ENCODE data around the gene FBLN1.

The FBLN1 gene

DNA sequence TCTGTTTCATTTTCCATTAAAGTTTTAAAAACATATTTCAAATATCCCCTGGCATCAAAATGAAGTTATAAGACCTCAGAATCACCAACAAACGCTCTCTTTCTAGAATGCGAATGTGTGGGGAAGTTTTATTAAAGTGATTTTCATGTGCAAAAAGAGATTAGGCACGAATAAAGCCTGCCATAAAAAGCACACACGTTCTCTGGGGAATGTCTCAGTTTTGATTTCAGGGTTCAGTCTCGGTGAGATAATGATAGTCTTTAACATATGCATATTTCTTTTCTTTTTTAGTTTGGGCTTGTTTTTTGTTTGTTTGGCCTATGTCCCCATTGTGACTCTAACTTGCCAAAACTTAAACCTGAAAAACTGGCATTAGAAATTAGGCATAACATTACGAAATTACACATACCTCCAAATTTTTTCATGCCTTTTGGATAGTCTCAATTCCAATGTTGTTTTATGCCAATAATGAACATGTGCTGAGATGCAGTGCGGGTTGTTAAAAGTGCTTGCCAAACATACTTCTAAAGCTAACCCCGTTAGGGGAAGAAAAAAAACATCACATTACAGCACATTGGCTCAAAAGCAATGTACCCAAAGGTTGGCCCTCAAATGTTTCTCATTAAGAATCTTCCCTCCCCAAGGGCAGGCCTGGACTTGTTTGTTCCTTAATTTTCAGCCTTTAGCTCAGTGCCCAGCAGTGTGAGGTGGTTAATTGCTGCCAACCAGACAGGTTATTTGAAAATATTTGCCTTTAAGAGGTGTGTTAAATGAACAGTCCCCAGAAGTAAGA, 33.2 kb upstream of the FBLN1 start:
- in situ Hi-C loops (cut with MboI; ENCODE audit: low sequenced_read_pairs, unreplicated experiment), result no loop called here
- DNase-seq (ENCODE audit: low spot score), result no peak
- no peak for TF ChIP-seq CTCF (IDR thresholded peaks at IDR 0.05; ENCODE audit: borderline replicate concordance, control extremely low read depth, extremely low read depth, insufficient read depth, missing control alignments)

DNA sequence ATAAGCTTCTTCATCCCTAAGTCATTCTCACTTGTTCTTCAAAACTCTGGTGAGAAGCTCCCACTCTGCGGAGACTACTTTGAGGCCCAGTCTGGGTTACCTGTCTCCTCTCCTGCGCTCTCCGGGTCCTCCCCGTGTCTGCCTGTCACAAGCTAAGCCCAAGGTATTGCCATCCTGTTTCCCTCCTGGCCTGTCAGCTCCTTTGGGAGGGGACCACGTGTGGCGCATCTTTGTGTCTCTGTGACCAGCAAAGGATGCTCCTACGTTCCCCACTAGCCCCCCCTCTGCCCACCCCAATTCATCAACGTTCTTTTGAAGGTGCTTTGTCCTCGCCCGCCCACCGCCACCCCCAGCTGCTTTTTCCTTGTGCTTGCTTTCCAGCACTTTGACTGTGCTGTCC, 31.8 kb upstream of the FBLN1 start:
- in situ Hi-C loops (cut with MboI; ENCODE audit: low sequenced_read_pairs, unreplicated experiment), result no loop called here
- no peak for TF ChIP-seq CTCF (IDR thresholded peaks at IDR 0.05; ENCODE audit: borderline replicate concordance, control extremely low read depth, extremely low read depth, insufficient read depth, missing control alignments)
- DNase-seq (ENCODE audit: low spot score), result no peak

- no peak for DNase-seq (ENCODE audit: low spot score)
- TF ChIP-seq CTCF (IDR thresholded peaks at IDR 0.05; ENCODE audit: borderline replicate concordance, control extremely low read depth, extremely low read depth, insufficient read depth, missing control alignments), result no peak
- in situ Hi-C loops (cut with MboI; ENCODE audit: low sequenced_read_pairs, unreplicated experiment), result no loop called here
These were observed 30.3 kb upstream of the FBLN1 start for GRCh38 chr22:45472426-45472825.

- TF ChIP-seq CTCF (IDR thresholded peaks at IDR 0.05; ENCODE audit: borderline replicate concordance, control extremely low read depth, extremely low read depth, insufficient read depth, missing control alignments), result no peak
- no peak for DNase-seq (ENCODE audit: low spot score)
- in situ Hi-C loops (cut with MboI; ENCODE audit: low sequenced_read_pairs, unreplicated experiment), result no loop called here
These were observed 29.0 kb upstream of the FBLN1 start for GRCh38 chr22:45473626-45474237.

GRCh38 chr22:45475063-45475747, 27.5 kb upstream of the FBLN1 start:
- TF ChIP-seq CTCF (IDR thresholded peaks at IDR 0.05; ENCODE audit: borderline replicate concordance, control extremely low read depth, extremely low read depth, insufficient read depth, missing control alignments), result no peak
- in situ Hi-C loops (cut with MboI; ENCODE audit: low sequenced_read_pairs, unreplicated experiment), result no loop called here
- no peak for DNase-seq (ENCODE audit: low spot score)

DNA sequence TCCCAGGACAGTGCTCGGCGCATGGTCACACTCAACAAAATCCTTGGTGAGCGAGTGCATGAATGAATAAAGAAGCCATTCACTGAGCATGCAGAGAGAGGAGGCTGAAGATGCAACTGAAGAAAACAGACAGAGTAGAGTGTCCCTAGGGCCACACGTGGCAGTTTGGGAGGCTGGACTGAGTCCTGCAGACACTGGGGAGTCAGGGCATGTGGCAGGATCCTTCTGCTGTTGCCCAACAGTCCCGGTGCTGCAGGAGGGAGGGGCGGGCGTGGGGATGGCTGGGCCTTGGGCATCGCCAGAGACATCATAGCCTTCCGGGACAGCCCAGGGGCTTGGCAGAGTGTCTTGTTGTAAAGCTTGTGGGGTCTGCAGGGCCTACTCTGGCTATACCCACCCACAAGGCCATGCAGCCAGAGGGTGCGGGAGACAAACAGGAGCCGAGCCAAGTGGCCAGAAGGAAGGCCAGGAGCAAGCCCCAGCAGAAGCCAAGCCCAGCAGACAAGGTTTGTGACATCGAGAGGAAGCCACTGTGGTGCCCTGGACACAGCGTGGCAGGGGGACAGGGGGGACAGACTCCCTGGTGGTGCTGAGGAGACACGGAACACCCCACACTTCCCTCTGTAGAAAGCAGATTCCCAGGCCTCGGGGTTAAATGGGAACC, 26.7 kb upstream of the FBLN1 start:
- TF ChIP-seq CTCF (IDR thresholded peaks at IDR 0.05; ENCODE audit: borderline replicate concordance, control extremely low read depth, extremely low read depth, insufficient read depth, missing control alignments), result no peak
- in situ Hi-C loops (cut with MboI; ENCODE audit: low sequenced_read_pairs, unreplicated experiment), result no loop called here

More for the DNA sequence above, 26.7 kb upstream of the FBLN1 start:
- no peak for DNase-seq (ENCODE audit: low spot score)
